HG02678 (cell line): ENCODE measurements around the gene NPFFR2.
"Not testable (repeated sequence)": the region's sequence is repeated elsewhere in the genome, so short reads cannot be mapped to it uniquely, and the experiment has no call there.

Experiments
- ATAC-seq: cut with Tn5 transposase; IDR thresholded peaks from one replicate; pipeline ENCODE4 v1.9.1; 2021; ENCODE audit warnings: mild to moderate bottlenecking, moderate library complexity; ENCODE audit not compliant: unreplicated experiment

NPFFR2 gene

GRCh38 chr4:72110886-72111285, 79.1 kb downstream of the NPFFR2 start:
- ATAC-seq: no peak

- ATAC-seq: no peak
Measured at GRCh38 chr4:72111863-72112262, 80.1 kb downstream of the NPFFR2 start.

- ATAC-seq: peak; percentile 89
Measured at GRCh38 chr4:72112514-72113156, 80.8 kb downstream of the NPFFR2 start.

GRCh38 chr4:72118017-72118416, 86.2 kb downstream of the NPFFR2 start:
- ATAC-seq: no peak

- ATAC-seq: no peak
Measured at GRCh38 chr4:72119946-72120345, 88.1 kb downstream of the NPFFR2 start.

- ATAC-seq: no peak
Measured at GRCh38 chr4:72128741-72129140, 96.9 kb downstream of the NPFFR2 start.

GRCh38 chr4:72136429-72136828, 104.6 kb downstream of the NPFFR2 start:
- no peak for ATAC-seq

GRCh38 chr4:72139997-72140396, 108.2 kb downstream of the NPFFR2 start:
- not testable (repeated sequence) for ATAC-seq

GRCh38 chr4:72144241-72144640, 112.4 kb downstream of the NPFFR2 start:
- no peak for ATAC-seq

GRCh38 chr4:72152731-72153130, 120.9 kb downstream of the NPFFR2 start:
- no peak for ATAC-seq

- not testable (repeated sequence) for ATAC-seq
Measured at GRCh38 chr4:72153634-72154033, 121.8 kb downstream of the NPFFR2 start.

- ATAC-seq: not testable (repeated sequence)
Measured at GRCh38 chr4:72169285-72169684, 137.5 kb downstream of the NPFFR2 start.

GRCh38 chr4:72169861-72170260, 138.1 kb downstream of the NPFFR2 start:
- no peak for ATAC-seq

GRCh38 chr4:72171761-72172160, 140.0 kb downstream of the NPFFR2 start:
- ATAC-seq: no peak

- ATAC-seq: no peak
Measured at GRCh38 chr4:72179342-72179741, 147.5 kb downstream of the NPFFR2 start.

- ATAC-seq: peak; percentile 71
Measured at GRCh38 chr4:72186714-72187113, 154.9 kb downstream of the NPFFR2 start.

- no peak for ATAC-seq
Measured at GRCh38 chr4:72194046-72194445, 162.2 kb downstream of the NPFFR2 start.

GRCh38 chr4:72194453-72194852, 162.7 kb downstream of the NPFFR2 start:
- ATAC-seq: no peak
